Common myeloid progenitor, CD34-positive (primary cell): Measurements from ENCODE around the gene FLII.

Experiments used
- CTCF ChIA-PET: fragments of 350-600 bp; sonication (Branson Sonifier 250); formaldehyde crosslinking; loops from one replicate; lab custom pipeline; 2021; ENCODE audit warnings: antibody characterized with exemption; lab: Charles Lee
- POLR2A ChIA-PET: fragments of 350-600 bp; sonication (Branson Sonifier 250); formaldehyde crosslinking; loops from one replicate; lab custom pipeline; 2021; ENCODE audit warnings: antibody characterized with exemption; lab: Charles Lee
- DNase-seq, 3 donors: peaks; one replicate each; pipeline versions ENCODE4 v3.0.0 to v3.0.0-alpha.2; 2013
- H3K27ac ChIP-seq, 2 experiments: 1 replicate in 1 of 2; 2 replicates in 1 of 2; pipeline ENCODE4 v1.7.0; 2013; ENCODE audit warnings: inconsistent platforms in 2 of 2, low read length in 2 of 2, mild to moderate bottlenecking in 2 of 2, low read depth in 1 of 2, moderate library complexity in 1 of 2; ENCODE audit not compliant: severe bottlenecking in 2 of 2, insufficient read depth in 1 of 2, poor library complexity in 1 of 2
- H3K27me3 ChIP-seq, 5 experiments: replicated peaks in 2 of 5; 1 replicate in 3 of 5; 2 replicates in 2 of 5; pipeline versions ENCODE4 v1.6.1 to v1.7.0; 2013; ENCODE audit warnings: low read length in 4 of 5, mild to moderate bottlenecking in 2 of 5, moderate library complexity in 2 of 5, inconsistent platforms in 1 of 5; ENCODE audit not compliant: insufficient read depth in 5 of 5, control insufficient read depth in 4 of 5
- H3K36me3 ChIP-seq, 4 experiments: 1 replicate in 2 of 4; 2 replicates in 2 of 4; pipeline versions ENCODE4 v1.6.1 to v1.7.0; 2013; ENCODE audit warnings: low read length in 3 of 4, control low read depth in 1 of 4, mild to moderate bottlenecking in 1 of 4; ENCODE audit not compliant: control insufficient read depth in 4 of 4, insufficient read depth in 4 of 4
- H3K4me1 ChIP-seq, 4 experiments: 1 replicate in 3 of 4; 2 replicates in 1 of 4; pipeline versions ENCODE4 v1.6.1 to v1.7.1; 2013; ENCODE audit warnings: low read length in 3 of 4, mild to moderate bottlenecking in 3 of 4, control low read depth in 1 of 4, inconsistent platforms in 1 of 4, moderate library complexity in 1 of 4; ENCODE audit not compliant: control insufficient read depth in 4 of 4, insufficient read depth in 4 of 4; ENCODE audit errors: control extremely low read depth in 1 of 4
- H3K4me3 ChIP-seq, 7 experiments: 1 replicate in 4 of 7; 2 replicates in 3 of 7; pipeline versions ENCODE4 v1.5.1 to v1.7.0; 2013; ENCODE audit warnings: mild to moderate bottlenecking in 7 of 7, low read length in 6 of 7, moderate library complexity in 6 of 7, inconsistent platforms in 2 of 7, low read depth in 2 of 7, control low read depth in 1 of 7; ENCODE audit not compliant: insufficient read depth in 4 of 7, control insufficient read depth in 1 of 7; ENCODE audit errors: extremely low read depth in 1 of 7
- H3K9me3 ChIP-seq, 5 experiments: 1 replicate in 4 of 5; 2 replicates in 1 of 5; pipeline versions ENCODE4 v1.6.1 to v1.7.1; 2013; ENCODE audit warnings: low read length in 4 of 5, mild to moderate bottlenecking in 2 of 5, inconsistent platforms in 1 of 5, low read depth in 1 of 5, moderate library complexity in 1 of 5; ENCODE audit not compliant: control insufficient read depth in 4 of 5, insufficient read depth in 2 of 5; ENCODE audit errors: control extremely low read depth in 1 of 5
- WGBS: methylation state at CpG from one replicate; pipeline ENCODE4 v1.1.5; 2013; ENCODE audit not compliant: insufficient coverage; 5-methylcytosine and 5-hydroxymethylcytosine counted together

The FLII gene

DNA sequence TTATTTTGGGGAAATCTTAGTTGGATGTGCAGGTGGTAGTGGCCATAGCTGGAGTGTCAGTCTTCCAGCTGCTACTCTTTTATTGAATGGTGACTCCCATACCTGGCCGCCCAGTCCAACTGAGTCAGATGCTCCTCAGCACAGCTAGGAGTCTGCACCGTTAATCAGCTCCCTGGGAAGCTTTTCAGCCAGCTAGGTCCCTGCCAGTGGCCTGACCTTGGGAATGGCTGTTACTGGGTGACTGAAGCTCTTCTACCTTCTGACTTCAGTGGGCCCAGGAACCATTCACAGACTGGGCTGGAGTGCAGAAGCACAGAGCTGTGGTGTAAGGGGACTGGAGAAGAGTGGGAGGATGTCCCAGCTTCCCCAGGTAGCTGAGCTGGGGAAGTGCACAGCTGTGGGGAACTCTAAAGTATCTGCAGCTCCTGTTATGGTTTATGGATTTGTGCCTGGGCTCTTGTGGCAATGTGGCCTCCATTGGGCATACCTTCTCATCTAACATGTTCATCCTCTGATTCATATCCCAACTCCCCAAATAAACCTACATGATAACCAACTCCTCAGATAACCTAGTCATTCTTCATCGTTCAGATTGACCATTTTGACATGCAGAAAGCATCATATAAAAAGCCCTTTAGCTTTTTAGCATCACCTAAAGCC is 60.9 kb downstream of the FLII start:
- CTCF ChIA-PET, result interaction anchor here (0.9 to 1.6 kb wide), 6 partner anchors 8 to 59 kb away, joined by 3 to 6 read pairs (median 4); no protein-coding TSS in a partner anchor
- peaks cover 13 to 81% (median 54%) of the 10 kb centered on the region in 4 experiments for H3K36me3 ChIP-seq

GRCh38 chr17:18195246-18195645 is 63.3 kb downstream of the FLII start:
- H3K27me3 ChIP-seq, result no peaks in the 10 kb centered on the region
- H3K27ac ChIP-seq, result no peak overlapping the region
- ChIA-PET POLR2A (no interaction called here), CTCF (no interaction called here)
- peaks cover 0 to 8% (median 5%) of the 10 kb centered on the region in 4 experiments for H3K4me1 ChIP-seq
- peaks cover 13 to 81% (median 48%) of the 10 kb centered on the region in 4 experiments for H3K36me3 ChIP-seq
- H3K9me3 ChIP-seq, result no peaks in the 10 kb centered on the region
- DNase-seq, result no peak
- WGBS, result 92% methylated on average over 1 of the region's 5 CpGs
- no peak overlapping the region for H3K4me3 ChIP-seq

More for the DNA sequence above, 60.9 kb downstream of the FLII start:
- 95% methylated on average over 2 of the region's 3 CpGs for WGBS
- DNase-seq, result no peak
- no peaks in the 10 kb centered on the region for H3K9me3 ChIP-seq
- no peaks in the 10 kb centered on the region for H3K4me1 ChIP-seq
- POLR2A ChIA-PET, result no interaction called here
- H3K4me3 ChIP-seq, result no peak overlapping the region
- no peaks in the 10 kb centered on the region for H3K27me3 ChIP-seq
- no peak overlapping the region for H3K27ac ChIP-seq
